ENCODE measurements around the gene NUDT5.

Gene NUDT5

GRCh38 chr10:12196531-12197211 lies 980 bp upstream of the NUDT5 start:
- H2AFZ ChIP-seq (ENCODE audit: low read depth, low read length) = peak overlapping the region; percentile 91; the same call in 1 of the 2 replicates
- H3K9me3 ChIP-seq (ENCODE audit: insufficient read depth, low read length) = no peaks in the 10 kb centered on the region
- H3K79me2 ChIP-seq (ENCODE audit: low read length) = peaks cover 97% of the 10 kb centered on the region
- peaks cover 16% of the 10 kb centered on the region for H3K36me3 ChIP-seq (replicated peaks; ENCODE audit: low read depth, low read length)
- H4K20me1 ChIP-seq (ENCODE audit: insufficient read depth, low read length) = peaks cover 5% of the 10 kb centered on the region
- TF ChIP-seq EZH2phosphoT487 (IDR thresholded peaks at IDR 0.05; ENCODE audit: low read depth) = no peak
- TF ChIP-seq CTCF (IDR thresholded peaks at IDR 0.05; ENCODE audit: low read depth, low read length) = no peak
- H3K4me3 ChIP-seq (ENCODE audit: low read length) = peak overlapping the region; percentile 100
- peaks cover 28% of the 10 kb centered on the region for H3K4me1 ChIP-seq (ENCODE audit: low read length)
- peak overlapping the region; percentile 91 for H3K27ac ChIP-seq (ENCODE audit: low read length)
- no peaks in the 10 kb centered on the region for H3K27me3 ChIP-seq (ENCODE audit: low read depth, low read length)
- H3K9ac ChIP-seq (ENCODE audit: low read length) = peak overlapping the region; percentile 95
- peak overlapping the region; percentile 92 for H3K4me2 ChIP-seq (ENCODE audit: low read length)

- Histone ChIP-seq H4K20me1 (ENCODE audit: insufficient read depth, low read length) (no peaks in the 10 kb centered on the region), H3K36me3 (replicated peaks; ENCODE audit: low read depth, low read length) (peaks cover 8% of the 10 kb centered on the region)
- no peak for TF ChIP-seq EZH2phosphoT487 (IDR thresholded peaks at IDR 0.05; ENCODE audit: low read depth)
- TF ChIP-seq CTCF (IDR thresholded peaks at IDR 0.05; ENCODE audit: low read depth, low read length) = no peak
Observed at GRCh38 chr10:12195281-12195602, 449 bp downstream of the NUDT5 start.

GRCh38 chr10:12194752-12195271 lies 879 bp downstream of the NUDT5 start:
- Histone ChIP-seq H3K36me3 (replicated peaks; ENCODE audit: low read depth, low read length) (peaks cover 8% of the 10 kb centered on the region), H3K79me2 (ENCODE audit: low read length) (peaks cover 96% of the 10 kb centered on the region), H3K9ac (ENCODE audit: low read length) (peak overlapping the region; percentile 95), H3K9me3 (ENCODE audit: insufficient read depth, low read length) (no peaks in the 10 kb centered on the region), H3K4me3 (ENCODE audit: low read length) (peak overlapping the region; percentile 100), H3K27ac (ENCODE audit: low read length) (peak overlapping the region; percentile 91), H3K4me2 (ENCODE audit: low read length) (peak overlapping the region; percentile 74), H3K4me1 (ENCODE audit: low read length) (peaks cover 31% of the 10 kb centered on the region), H2AFZ (ENCODE audit: low read depth, low read length) (peak overlapping the region; percentile 91; the same call in 1 of the 2 replicates), H3K27me3 (ENCODE audit: low read depth, low read length) (no peaks in the 10 kb centered on the region), H4K20me1 (ENCODE audit: insufficient read depth, low read length) (no peaks in the 10 kb centered on the region)
- TF ChIP-seq CTCF (IDR thresholded peaks at IDR 0.05; ENCODE audit: low read depth, low read length) = no peak
- no peak for TF ChIP-seq EZH2phosphoT487 (IDR thresholded peaks at IDR 0.05; ENCODE audit: low read depth)

More at GRCh38 chr10:12195281-12195602, 449 bp downstream of the NUDT5 start:
- Histone ChIP-seq H3K79me2 (ENCODE audit: low read length) (peaks cover 95% of the 10 kb centered on the region), H3K4me2 (ENCODE audit: low read length) (peak overlapping the region; percentile 74), H3K4me1 (ENCODE audit: low read length) (peaks cover 31% of the 10 kb centered on the region), H3K27me3 (ENCODE audit: low read depth, low read length) (no peaks in the 10 kb centered on the region), H3K4me3 (ENCODE audit: low read length) (peak overlapping the region; percentile 100), H3K9ac (ENCODE audit: low read length) (peak overlapping the region; percentile 95), H3K27ac (ENCODE audit: low read length) (peak overlapping the region; percentile 91), H3K9me3 (ENCODE audit: insufficient read depth, low read length) (no peaks in the 10 kb centered on the region), H2AFZ (ENCODE audit: low read depth, low read length) (peak overlapping the region; percentile 91)

- peaks cover 4% of the 10 kb centered on the region for H3K36me3 ChIP-seq (replicated peaks; ENCODE audit: low read depth, low read length)
- no peaks in the 10 kb centered on the region for H3K27me3 ChIP-seq (ENCODE audit: low read depth, low read length)
- no peaks in the 10 kb centered on the region for H4K20me1 ChIP-seq (ENCODE audit: insufficient read depth, low read length)
- no peak overlapping the region for H3K4me2 ChIP-seq (ENCODE audit: low read length)
- no peak overlapping the region for H3K27ac ChIP-seq (ENCODE audit: low read length)
- H3K4me3 ChIP-seq (ENCODE audit: low read length) = no peak overlapping the region
- no peak overlapping the region for H3K9ac ChIP-seq (ENCODE audit: low read length)
- peaks cover 17% of the 10 kb centered on the region for H3K4me1 ChIP-seq (ENCODE audit: low read length)
- no peaks in the 10 kb centered on the region for H3K9me3 ChIP-seq (ENCODE audit: insufficient read depth, low read length)
- no peak overlapping the region for H2AFZ ChIP-seq (ENCODE audit: low read depth, low read length)
- peaks cover 93% of the 10 kb centered on the region for H3K79me2 ChIP-seq (ENCODE audit: low read length)
- TF ChIP-seq EZH2phosphoT487 (IDR thresholded peaks at IDR 0.05; ENCODE audit: low read depth) (no peak), CTCF (IDR thresholded peaks at IDR 0.05; ENCODE audit: low read depth, low read length) (no peak)
Observed at GRCh38 chr10:12193193-12193592, 2.5 kb downstream of the NUDT5 start.

All from OCI-LY3 (cell line).